ENCODE data around the gene CARD11. TPM values are rescaled to one million over a fixed set of nuclear protein-coding genes. Genes with fewer than 3 reads are reported as not detected.

The CARD11 gene
- total and polyA plus RNA-seq, 2 of the 13 experiments (the other 11 are each of a cell fraction or from before 2014, with no cell fraction given) = 0.04 TPM; not detected in 1

DNA sequence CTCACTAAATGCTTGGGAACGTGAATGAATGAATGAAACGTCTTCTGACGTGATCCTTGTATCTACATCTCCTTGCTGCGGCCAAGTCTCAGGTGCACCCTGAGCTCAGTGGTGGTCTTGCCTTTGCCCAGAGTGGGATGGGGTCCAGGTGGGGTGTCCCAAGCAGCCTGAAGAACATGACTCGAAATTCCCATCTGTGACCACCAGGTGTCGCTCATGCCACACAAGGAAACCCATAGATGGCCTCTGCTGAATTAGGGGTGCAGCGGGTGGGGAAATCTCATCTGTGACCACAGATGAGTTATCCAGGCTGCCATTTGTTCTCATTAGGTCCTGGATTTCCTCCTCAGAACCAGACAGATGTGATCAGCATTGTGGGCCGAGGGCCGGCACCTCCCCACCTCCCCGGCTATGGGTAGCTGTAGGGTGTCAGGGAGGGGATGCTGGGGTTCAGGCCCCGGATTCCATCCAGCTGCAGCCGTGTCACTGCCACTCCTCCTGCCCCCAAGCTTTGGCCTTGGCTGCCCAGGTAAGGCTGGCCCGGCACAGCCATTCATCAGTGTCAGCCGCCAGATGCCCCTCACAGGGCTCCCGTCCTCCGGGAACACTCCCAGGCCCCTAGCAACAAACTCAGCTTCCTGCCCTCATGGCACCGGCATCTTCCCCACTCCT is 178.5 kb downstream of the CARD11 start (continued):
- TF ChIP-seq, protein P1, sequence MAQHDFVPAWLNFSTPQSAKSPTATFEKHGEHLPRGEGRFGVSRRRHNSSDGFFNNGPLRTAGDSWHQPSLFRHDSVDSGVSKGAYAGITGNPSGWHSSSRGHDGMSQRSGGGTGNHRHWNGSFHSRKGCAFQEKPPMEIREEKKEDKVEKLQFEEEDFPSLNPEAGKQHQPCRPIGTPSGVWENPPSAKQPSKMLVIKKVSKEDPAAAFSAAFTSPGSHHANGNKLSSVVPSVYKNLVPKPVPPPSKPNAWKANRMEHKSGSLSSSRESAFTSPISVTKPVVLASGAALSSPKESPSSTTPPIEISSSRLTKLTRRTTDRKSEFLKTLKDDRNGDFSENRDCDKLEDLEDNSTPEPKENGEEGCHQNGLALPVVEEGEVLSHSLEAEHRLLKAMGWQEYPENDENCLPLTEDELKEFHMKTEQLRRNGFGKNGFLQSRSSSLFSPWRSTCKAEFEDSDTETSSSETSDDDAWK (CRISPR knock-in tag; IDR thresholded peaks at IDR 0.05) = no peak
- TF ChIP-seq SRSF4 (IDR thresholded peaks at IDR 0.05; ENCODE audit: low read depth, low read length, poor library complexity, severe bottlenecking) (no peak), ZNF569 (CRISPR knock-in tag; IDR thresholded peaks at IDR 0.05; ENCODE audit: borderline replicate concordance) (no peak), KLF12 (CRISPR knock-in tag; IDR thresholded peaks at IDR 0.05; ENCODE audit: borderline replicate concordance) (no peak), STAT5B (CRISPR knock-in tag; IDR thresholded peaks at IDR 0.05) (no peak), ZNF577 (CRISPR knock-in tag; IDR thresholded peaks at IDR 0.05; ENCODE audit: borderline replicate concordance, low read depth) (no peak), LCORL (IDR thresholded peaks at IDR 0.05) (no peak), LCORL (CRISPR knock-in tag; IDR thresholded peaks at IDR 0.05) (0 out of 2 replicates have a peak, but pooled peaks have one; percentile 48), ZNF496 (CRISPR knock-in tag; IDR thresholded peaks at IDR 0.05; ENCODE audit: insufficient replicate concordance) (no peak), SNAI1 (CRISPR knock-in tag; IDR thresholded peaks at IDR 0.05; ENCODE audit: borderline replicate concordance) (no peak), SETDB1 (CRISPR knock-in tag; IDR thresholded peaks at IDR 0.05; ENCODE audit: borderline replicate concordance) (no peak), GATAD2A (CRISPR knock-in tag; IDR thresholded peaks at IDR 0.05) (0 out of 2 replicates have a peak, but pooled peaks have one; percentile 25), ZFP36 (IDR thresholded peaks at IDR 0.05; ENCODE audit: borderline replicate concordance, low read depth, low read length, partially characterized antibody) (no peak), SIX4 (CRISPR knock-in tag; IDR thresholded peaks at IDR 0.05) (no peak), HNF4G (IDR thresholded peaks at IDR 0.05; ENCODE audit: borderline replicate concordance, low read depth, low read length) (no peak), HNF4G (CRISPR knock-in tag; IDR thresholded peaks at IDR 0.05; ENCODE audit: borderline replicate concordance, low read depth) (no peak), CREB1 (IDR thresholded peaks at IDR 0.05) (no peak), CREB1 (CRISPR knock-in tag; IDR thresholded peaks at IDR 0.05) (no peak), AHR (CRISPR knock-in tag; IDR thresholded peaks at IDR 0.05) (no peak), FOXK1 (CRISPR knock-in tag; IDR thresholded peaks at IDR 0.05; ENCODE audit: borderline replicate concordance, low read depth) (no peak)
- TF ChIP-seq, protein P2, sequence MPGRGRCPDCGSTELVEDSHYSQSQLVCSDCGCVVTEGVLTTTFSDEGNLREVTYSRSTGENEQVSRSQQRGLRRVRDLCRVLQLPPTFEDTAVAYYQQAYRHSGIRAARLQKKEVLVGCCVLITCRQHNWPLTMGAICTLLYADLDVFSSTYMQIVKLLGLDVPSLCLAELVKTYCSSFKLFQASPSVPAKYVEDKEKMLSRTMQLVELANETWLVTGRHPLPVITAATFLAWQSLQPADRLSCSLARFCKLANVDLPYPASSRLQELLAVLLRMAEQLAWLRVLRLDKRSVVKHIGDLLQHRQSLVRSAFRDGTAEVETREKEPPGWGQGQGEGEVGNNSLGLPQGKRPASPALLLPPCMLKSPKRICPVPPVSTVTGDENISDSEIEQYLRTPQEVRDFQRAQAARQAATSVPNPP (CRISPR knock-in tag; IDR thresholded peaks at IDR 0.05) = no peak
- TF ChIP-seq, protein P3, sequence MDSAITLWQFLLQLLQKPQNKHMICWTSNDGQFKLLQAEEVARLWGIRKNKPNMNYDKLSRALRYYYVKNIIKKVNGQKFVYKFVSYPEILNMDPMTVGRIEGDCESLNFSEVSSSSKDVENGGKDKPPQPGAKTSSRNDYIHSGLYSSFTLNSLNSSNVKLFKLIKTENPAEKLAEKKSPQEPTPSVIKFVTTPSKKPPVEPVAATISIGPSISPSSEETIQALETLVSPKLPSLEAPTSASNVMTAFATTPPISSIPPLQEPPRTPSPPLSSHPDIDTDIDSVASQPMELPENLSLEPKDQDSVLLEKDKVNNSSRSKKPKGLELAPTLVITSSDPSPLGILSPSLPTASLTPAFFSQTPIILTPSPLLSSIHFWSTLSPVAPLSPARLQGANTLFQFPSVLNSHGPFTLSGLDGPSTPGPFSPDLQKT (CRISPR knock-in tag; IDR thresholded peaks at IDR 0.05; ENCODE audit: borderline replicate concordance) = no peak
- TF ChIP-seq, protein P4, sequence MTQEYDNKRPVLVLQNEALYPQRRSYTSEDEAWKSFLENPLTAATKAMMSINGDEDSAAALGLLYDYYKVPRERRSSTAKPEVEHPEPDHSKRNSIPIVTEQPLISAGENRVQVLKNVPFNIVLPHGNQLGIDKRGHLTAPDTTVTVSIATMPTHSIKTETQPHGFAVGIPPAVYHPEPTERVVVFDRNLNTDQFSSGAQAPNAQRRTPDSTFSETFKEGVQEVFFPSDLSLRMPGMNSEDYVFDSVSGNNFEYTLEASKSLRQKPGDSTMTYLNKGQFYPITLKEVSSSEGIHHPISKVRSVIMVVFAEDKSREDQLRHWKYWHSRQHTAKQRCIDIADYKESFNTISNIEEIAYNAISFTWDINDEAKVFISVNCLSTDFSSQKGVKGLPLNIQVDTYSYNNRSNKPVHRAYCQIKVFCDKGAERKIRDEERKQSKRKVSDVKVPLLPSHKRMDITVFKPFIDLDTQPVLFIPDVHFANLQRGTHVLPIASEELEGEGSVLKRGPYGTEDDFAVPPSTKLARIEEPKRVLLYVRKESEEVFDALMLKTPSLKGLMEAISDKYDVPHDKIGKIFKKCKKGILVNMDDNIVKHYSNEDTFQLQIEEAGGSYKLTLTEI (CRISPR knock-in tag; conservative IDR thresholded peaks at IDR 0.05) = no peak
- TF ChIP-seq, protein P5, sequence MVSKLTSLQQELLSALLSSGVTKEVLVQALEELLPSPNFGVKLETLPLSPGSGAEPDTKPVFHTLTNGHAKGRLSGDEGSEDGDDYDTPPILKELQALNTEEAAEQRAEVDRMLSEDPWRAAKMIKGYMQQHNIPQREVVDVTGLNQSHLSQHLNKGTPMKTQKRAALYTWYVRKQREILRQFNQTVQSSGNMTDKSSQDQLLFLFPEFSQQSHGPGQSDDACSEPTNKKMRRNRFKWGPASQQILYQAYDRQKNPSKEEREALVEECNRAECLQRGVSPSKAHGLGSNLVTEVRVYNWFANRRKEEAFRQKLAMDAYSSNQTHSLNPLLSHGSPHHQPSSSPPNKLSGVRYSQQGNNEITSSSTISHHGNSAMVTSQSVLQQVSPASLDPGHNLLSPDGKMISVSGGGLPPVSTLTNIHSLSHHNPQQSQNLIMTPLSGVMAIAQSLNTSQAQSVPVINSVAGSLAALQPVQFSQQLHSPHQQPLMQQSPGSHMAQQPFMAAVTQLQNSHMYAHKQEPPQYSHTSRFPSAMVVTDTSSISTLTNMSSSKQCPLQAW (CRISPR knock-in tag; IDR thresholded peaks at IDR 0.05) = 0 out of 2 replicates have a peak, but pooled peaks have one; percentile 35
